MM.1S (cell line): ENCODE data around the gene NCLN.

Experiments used
- DNase-seq: peaks from one replicate; pipeline ENCODE4 v3.0.0-alpha.2; 2015
- H2AFZ ChIP-seq: fragments of 300-600 bp; sonication (generic); 2 replicates; pipeline ENCODE4 v1.6.0; 2016; ENCODE audit warnings: antibody characterized with exemption, low read length
- H3F3A ChIP-seq: fragments of 300-600 bp; sonication (generic); 2 replicates; pipeline ENCODE4 v1.6.1; 2016; ENCODE audit warnings: mild to moderate bottlenecking, antibody characterized with exemption, low read length, moderate library complexity, mixed read lengths; ENCODE audit not compliant: insufficient read depth
- H3K27ac ChIP-seq: fragments of 300-600 bp; sonication (generic); 2 replicates; pipeline ENCODE4 v1.5.1; 2016; ENCODE audit warnings: mild to moderate bottlenecking, low read length
- H3K27me3 ChIP-seq: fragments of 300-600 bp; sonication (generic); replicated peaks from 2 replicates; pipeline ENCODE4 v1.6.0; 2016; ENCODE audit warnings: low read length; ENCODE audit not compliant: insufficient read depth
- H3K36me3 ChIP-seq: fragments of 300-600 bp; sonication (generic); replicated peaks from 2 replicates; pipeline ENCODE4 v1.6.1; 2016; ENCODE audit warnings: mild to moderate bottlenecking, low read length, mixed read lengths; ENCODE audit not compliant: insufficient read depth
- H3K4me1 ChIP-seq: fragments of 300-600 bp; sonication (generic); 2 replicates; pipeline ENCODE4 v1.6.1; 2016; ENCODE audit warnings: low read length, mixed read lengths
- H3K4me2 ChIP-seq: fragments of 300-600 bp; sonication (generic); 2 replicates; pipeline ENCODE4 v1.6.0; 2016; ENCODE audit warnings: low read depth, low read length
- H3K4me3 ChIP-seq: fragments of 300-600 bp; sonication (generic); 2 replicates; pipeline ENCODE4 v1.5.1; 2016; ENCODE audit warnings: low read length, mixed read lengths
- H3K79me2 ChIP-seq: fragments of 300-600 bp; sonication (generic); 2 replicates; pipeline ENCODE4 v1.6.1; 2016; ENCODE audit warnings: mixed run types, low read length, mixed read lengths
- H3K9ac ChIP-seq: fragments of 300-600 bp; sonication (generic); 2 replicates; pipeline ENCODE4 v1.6.1; 2016; ENCODE audit warnings: low read length, mixed read lengths
- H3K9me2 ChIP-seq: fragments of 300-600 bp; sonication (generic); replicated peaks from 2 replicates; pipeline ENCODE4 v1.6.1; 2016; ENCODE audit warnings: mild to moderate bottlenecking, low read length, mixed read lengths; ENCODE audit not compliant: insufficient read depth
- H3K9me3 ChIP-seq: fragments of 300-600 bp; sonication (generic); replicated peaks from 2 replicates; pipeline ENCODE4 v1.6.1; 2016; ENCODE audit warnings: mild to moderate bottlenecking, low read length, mixed read lengths; ENCODE audit not compliant: insufficient read depth
- H4K20me1 ChIP-seq: fragments of 300-600 bp; sonication (generic); 2 replicates; pipeline ENCODE4 v1.6.1; 2016; ENCODE audit warnings: mild to moderate bottlenecking, low read length, moderate library complexity, mixed read lengths; ENCODE audit not compliant: insufficient read depth
- EZH2 ChIP-seq: fragments of 300-600 bp; sonication (generic); optimal IDR thresholded peaks from 2 replicates; pipeline ENCODE3; 2017; ENCODE audit warnings: low read depth, mild to moderate bottlenecking, antibody characterized with exemption, low read length, mixed read lengths
- EZH2phosphoT487 ChIP-seq: fragments of 300-600 bp; sonication (generic); IDR thresholded peaks from 2 replicates; pipeline ENCODE4 v1.6.1; 2018; ENCODE audit warnings: antibody characterized with exemption, low read length
- TF ChIP-seq, protein P1 (sequence below): fragments of 300-600 bp; sonication (generic); IDR thresholded peaks from 2 replicates; pipeline ENCODE4 v1.5.1; 2016; ENCODE audit warnings: antibody characterized with exemption, low read length, mixed read lengths

Gene NCLN

DNA sequence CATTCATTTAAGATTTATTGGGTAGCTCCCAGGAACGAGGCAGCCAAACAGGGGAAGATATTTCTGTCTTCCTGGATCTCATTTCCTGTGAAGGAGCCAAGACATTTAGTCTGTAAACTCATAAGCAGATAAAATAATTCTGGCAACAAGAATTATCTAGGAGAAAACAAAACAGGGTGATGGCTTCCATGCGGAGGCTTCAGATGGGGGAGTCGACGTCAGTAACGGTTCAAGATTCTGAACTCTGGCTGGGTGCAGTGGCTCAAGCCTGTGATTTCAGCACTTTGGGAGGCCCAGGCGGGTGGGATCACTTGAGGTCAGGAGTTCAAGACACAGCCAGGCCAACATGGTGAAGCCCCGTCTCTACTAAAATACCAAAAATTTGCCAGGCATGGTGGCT lies 48.6 kb upstream of the NCLN start:
- TF ChIP-seq EZH2, result no peak
- TF ChIP-seq, protein P1, sequence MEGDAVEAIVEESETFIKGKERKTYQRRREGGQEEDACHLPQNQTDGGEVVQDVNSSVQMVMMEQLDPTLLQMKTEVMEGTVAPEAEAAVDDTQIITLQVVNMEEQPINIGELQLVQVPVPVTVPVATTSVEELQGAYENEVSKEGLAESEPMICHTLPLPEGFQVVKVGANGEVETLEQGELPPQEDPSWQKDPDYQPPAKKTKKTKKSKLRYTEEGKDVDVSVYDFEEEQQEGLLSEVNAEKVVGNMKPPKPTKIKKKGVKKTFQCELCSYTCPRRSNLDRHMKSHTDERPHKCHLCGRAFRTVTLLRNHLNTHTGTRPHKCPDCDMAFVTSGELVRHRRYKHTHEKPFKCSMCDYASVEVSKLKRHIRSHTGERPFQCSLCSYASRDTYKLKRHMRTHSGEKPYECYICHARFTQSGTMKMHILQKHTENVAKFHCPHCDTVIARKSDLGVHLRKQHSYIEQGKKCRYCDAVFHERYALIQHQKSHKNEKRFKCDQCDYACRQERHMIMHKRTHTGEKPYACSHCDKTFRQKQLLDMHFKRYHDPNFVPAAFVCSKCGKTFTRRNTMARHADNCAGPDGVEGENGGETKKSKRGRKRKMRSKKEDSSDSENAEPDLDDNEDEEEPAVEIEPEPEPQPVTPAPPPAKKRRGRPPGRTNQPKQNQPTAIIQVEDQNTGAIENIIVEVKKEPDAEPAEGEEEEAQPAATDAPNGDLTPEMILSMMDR, result no peak
- no peak for TF ChIP-seq EZH2phosphoT487
- Histone ChIP-seq H3K36me3 (no peaks in the 10 kb centered on the region), H4K20me1 (no peaks in the 10 kb centered on the region), H3K4me1 (no peaks in the 10 kb centered on the region), H3F3A (no peaks in the 10 kb centered on the region), H3K9ac (no peak overlapping the region), H2AFZ (no peak overlapping the region), H3K79me2 (no peaks in the 10 kb centered on the region), H3K9me2 (no peaks in the 10 kb centered on the region), H3K4me2 (no peak overlapping the region), H3K4me3 (no peak overlapping the region), H3K9me3 (no peaks in the 10 kb centered on the region), H3K27me3 (peaks cover 87% of the 10 kb centered on the region), H3K27ac (no peak overlapping the region)
- DNase-seq, result no peak

DNA sequence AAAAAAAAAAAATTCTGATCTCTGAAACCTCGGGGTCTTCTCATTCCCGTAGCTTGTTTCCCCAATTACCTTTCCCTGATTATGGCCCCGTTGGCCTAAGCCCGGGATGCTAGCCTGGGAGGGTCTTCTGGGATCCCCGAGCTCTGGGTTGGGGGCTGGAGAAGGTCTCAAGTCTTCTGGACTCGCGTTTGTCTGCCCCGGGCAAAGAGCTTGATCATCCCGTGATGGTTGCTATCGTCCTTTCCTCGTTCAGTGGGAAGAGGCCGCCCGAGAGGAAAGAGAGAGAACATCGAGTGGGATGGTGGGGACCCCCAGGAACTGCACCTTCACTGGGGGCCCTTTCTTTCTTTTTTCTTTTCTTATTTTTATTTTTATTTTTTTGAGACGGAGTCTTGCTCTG lies 47.5 kb upstream of the NCLN start:
- Histone ChIP-seq H3K4me3 (no peak overlapping the region), H3K27me3 (peaks cover 87% of the 10 kb centered on the region), H3K79me2 (no peaks in the 10 kb centered on the region), H3K4me2 (no peak overlapping the region), H4K20me1 (no peaks in the 10 kb centered on the region), H3K4me1 (no peaks in the 10 kb centered on the region), H3K27ac (no peak overlapping the region), H3K9me2 (no peaks in the 10 kb centered on the region), H3K36me3 (no peaks in the 10 kb centered on the region), H3K9me3 (no peaks in the 10 kb centered on the region), H3F3A (no peaks in the 10 kb centered on the region), H3K9ac (no peak overlapping the region), H2AFZ (no peak overlapping the region)
- no peak for DNase-seq
- TF ChIP-seq EZH2phosphoT487, result no peak
- no peak for TF ChIP-seq EZH2
- TF ChIP-seq, protein P1, result no peak

DNA sequence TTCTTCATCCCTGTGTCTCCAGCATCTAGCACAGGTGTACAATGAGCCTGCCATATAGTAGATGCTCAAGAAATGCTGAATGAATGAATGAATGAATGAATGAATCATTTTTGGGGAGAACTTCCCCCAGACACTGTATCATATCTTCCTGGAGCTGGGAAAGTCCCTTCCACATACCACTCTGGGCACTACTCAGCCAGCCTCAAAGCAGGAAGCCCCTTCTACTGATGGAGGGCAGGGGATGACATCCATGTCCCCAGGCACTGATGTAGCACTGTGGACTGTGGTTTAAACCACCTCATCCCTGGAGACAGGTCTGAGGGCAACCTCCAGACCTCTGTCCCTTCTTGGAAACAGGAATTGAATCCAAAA lies 45.1 kb upstream of the NCLN start:
- H3K4me2 ChIP-seq, result no peak overlapping the region
- no peaks in the 10 kb centered on the region for H3K36me3 ChIP-seq
- H3K9me3 ChIP-seq, result no peaks in the 10 kb centered on the region
- no peaks in the 10 kb centered on the region for H3K4me1 ChIP-seq
- H3K4me3 ChIP-seq, result no peak overlapping the region
- no peaks in the 10 kb centered on the region for H3F3A ChIP-seq
- no peaks in the 10 kb centered on the region for H3K79me2 ChIP-seq
- no peak overlapping the region for H2AFZ ChIP-seq
- DNase-seq, result no peak
- H3K27me3 ChIP-seq, result peaks cover 79% of the 10 kb centered on the region
- H3K9me2 ChIP-seq, result no peaks in the 10 kb centered on the region
- no peaks in the 10 kb centered on the region for H4K20me1 ChIP-seq
- TF ChIP-seq, protein P1, result no peak
- TF ChIP-seq EZH2phosphoT487 (no peak), EZH2 (no peak)
- no peak overlapping the region for H3K9ac ChIP-seq
- H3K27ac ChIP-seq, result no peak overlapping the region

DNA sequence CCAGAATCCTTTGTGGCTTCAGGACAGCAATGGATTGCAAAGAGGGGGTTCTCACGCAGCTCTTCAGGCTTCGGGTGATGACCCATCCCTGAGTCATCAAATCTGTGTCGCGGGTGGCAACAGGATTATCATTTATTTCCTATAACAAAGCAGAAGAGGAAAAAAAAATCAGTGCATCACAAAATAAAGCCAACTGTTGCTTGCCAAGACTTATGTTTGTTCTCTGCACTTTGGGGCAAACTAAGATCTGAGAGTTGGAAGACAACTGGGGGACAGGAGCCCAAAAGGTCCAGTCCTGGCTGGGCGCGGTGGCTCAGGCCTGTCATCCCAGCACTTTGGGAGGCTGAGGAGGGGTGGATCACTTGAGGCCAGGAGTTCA lies 43.4 kb upstream of the NCLN start:
- Histone ChIP-seq H3K79me2 (no peaks in the 10 kb centered on the region), H3K27ac (no peak overlapping the region), H3K36me3 (no peaks in the 10 kb centered on the region), H3F3A (no peaks in the 10 kb centered on the region), H3K27me3 (peaks cover 72% of the 10 kb centered on the region), H4K20me1 (no peaks in the 10 kb centered on the region), H3K9ac (no peak overlapping the region), H3K4me2 (no peak overlapping the region), H3K4me3 (no peak overlapping the region), H2AFZ (no peak overlapping the region), H3K4me1 (no peaks in the 10 kb centered on the region), H3K9me2 (no peaks in the 10 kb centered on the region), H3K9me3 (no peaks in the 10 kb centered on the region)
- no peak for DNase-seq
- TF ChIP-seq EZH2phosphoT487, result no peak
- no peak for TF ChIP-seq EZH2
